ENCODE data around the gene SPATA3. TPM values are rescaled to one million over a fixed set of nuclear protein-coding genes. Genes with fewer than 3 reads are reported as not detected.

SPATA3 gene
- total RNA-seq, 4 donors from 2014 or later = not detected

DNA sequence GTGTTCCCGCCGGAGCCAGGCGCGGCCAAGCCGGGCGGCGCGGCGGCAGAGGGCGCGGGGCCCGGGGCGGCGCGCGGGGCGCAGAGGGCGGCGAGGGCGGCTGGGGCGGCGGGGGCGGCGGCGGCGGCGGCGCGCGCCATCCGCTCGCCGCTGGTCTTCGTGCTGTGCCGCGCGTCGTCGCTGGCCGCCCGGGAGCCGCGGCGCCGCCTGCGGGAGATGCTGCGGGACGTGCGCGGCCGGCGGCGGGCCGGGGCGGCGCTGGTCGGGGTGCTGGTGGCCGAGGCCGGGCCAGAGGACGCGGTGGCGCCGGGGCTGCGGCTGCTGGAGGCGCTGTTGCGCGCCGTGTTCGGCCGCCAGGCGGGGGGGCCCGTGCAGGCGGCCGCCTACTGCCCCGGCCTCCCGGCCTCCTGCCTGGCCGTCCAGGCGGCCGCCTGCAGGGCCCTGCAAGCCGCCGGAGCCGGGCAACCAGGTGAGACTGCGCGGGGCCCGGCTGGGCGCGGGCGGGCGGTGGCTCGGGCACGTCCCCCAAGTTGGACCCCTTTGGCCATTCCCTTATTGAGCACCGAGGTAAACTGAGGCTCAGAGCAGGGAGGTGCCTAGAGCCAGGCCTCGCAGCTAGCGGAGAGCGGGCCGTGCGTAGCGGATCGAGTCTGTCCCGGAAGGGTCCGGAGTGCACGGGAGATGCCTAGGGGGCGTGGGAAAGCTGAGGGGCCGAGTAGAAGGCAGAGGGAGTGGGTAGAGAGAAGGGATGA, 42.0 kb downstream of the SPATA3 start:
- no peak for TF ChIP-seq POLR2A (IDR thresholded peaks at IDR 0.05)
- TF ChIP-seq, protein P1, sequence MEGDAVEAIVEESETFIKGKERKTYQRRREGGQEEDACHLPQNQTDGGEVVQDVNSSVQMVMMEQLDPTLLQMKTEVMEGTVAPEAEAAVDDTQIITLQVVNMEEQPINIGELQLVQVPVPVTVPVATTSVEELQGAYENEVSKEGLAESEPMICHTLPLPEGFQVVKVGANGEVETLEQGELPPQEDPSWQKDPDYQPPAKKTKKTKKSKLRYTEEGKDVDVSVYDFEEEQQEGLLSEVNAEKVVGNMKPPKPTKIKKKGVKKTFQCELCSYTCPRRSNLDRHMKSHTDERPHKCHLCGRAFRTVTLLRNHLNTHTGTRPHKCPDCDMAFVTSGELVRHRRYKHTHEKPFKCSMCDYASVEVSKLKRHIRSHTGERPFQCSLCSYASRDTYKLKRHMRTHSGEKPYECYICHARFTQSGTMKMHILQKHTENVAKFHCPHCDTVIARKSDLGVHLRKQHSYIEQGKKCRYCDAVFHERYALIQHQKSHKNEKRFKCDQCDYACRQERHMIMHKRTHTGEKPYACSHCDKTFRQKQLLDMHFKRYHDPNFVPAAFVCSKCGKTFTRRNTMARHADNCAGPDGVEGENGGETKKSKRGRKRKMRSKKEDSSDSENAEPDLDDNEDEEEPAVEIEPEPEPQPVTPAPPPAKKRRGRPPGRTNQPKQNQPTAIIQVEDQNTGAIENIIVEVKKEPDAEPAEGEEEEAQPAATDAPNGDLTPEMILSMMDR (IDR thresholded peaks at IDR 0.05 in 4 of 5, conservative IDR thresholded peaks at IDR 0.05 in 1 of 5) = no peak
- H3K36me3 ChIP-seq = no peaks in the 10 kb centered on the region
- in situ Hi-C loops (cut with MboI; ENCODE audit: low sequenced_read_pairs in 4 of 4) = no loop called here
- intact Hi-C loops (cut with DNase I; ENCODE audit: low total_unique reads) = no loop called here
- no peak overlapping the region for H3K27ac ChIP-seq
- peaks cover 25 to 48% (median 26%) of the 10 kb centered on the region in 3 donors for H3K27me3 ChIP-seq
- no peak for ATAC-seq
- H3K9me3 ChIP-seq = no peaks in the 10 kb centered on the region
- no peaks in the 10 kb centered on the region for H3K4me1 ChIP-seq
- H3K4me3 ChIP-seq = no peak overlapping the region
- DNase-seq = no peak

DNA sequence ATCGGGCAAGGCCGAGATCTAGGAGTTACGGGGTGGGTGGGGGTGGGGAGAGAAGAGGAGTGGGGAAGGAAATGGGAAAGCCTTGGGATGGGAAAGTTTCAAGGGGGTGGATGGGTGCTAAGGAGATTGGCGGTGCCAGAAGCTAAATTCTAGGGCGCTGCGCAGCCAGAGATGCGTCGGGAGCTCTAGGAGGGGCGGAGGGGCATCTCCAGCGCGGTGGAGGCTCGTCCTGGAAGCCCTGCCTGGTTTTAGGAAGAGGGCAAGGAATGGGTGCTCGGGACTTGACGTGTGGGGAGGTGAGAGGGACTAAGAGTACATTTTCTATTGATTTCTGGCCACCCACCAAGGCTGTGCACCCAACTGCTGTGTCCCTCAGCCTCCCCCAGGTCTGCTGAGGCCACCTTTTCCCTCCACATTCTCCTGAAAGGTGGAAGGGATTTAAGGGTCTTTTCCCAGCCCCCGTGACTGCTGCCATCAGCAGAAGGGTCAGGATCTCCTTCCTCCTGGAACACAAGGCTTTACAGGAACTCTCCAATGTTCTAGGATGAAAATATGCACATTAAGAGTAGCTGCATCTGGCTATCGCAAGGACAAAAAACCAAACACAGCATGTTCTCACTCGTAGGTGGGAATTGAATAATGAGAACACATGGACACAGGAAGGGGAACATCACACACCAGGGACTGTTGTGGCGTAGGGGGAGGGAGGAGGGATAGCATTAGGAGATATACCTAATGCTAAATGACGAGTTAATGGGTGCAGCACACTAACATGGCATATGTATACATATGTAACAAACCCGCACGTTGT, 42.8 kb downstream of the SPATA3 start:
- H3K4me3 ChIP-seq = no peak overlapping the region
- H3K4me1 ChIP-seq = no peaks in the 10 kb centered on the region
- ATAC-seq (no peak), DNase-seq (no peak)
- H3K27ac ChIP-seq = no peak overlapping the region
- no peaks in the 10 kb centered on the region for H3K36me3 ChIP-seq
- in situ Hi-C loops (cut with MboI; ENCODE audit: low sequenced_read_pairs in 4 of 4) (no loop called here), intact Hi-C loops (cut with DNase I; ENCODE audit: low total_unique reads) (no loop called here)
- H3K9me3 ChIP-seq = no peaks in the 10 kb centered on the region
- no peak for TF ChIP-seq POLR2A (IDR thresholded peaks at IDR 0.05)
- TF ChIP-seq, protein P1 (IDR thresholded peaks at IDR 0.05 in 4 of 5, conservative IDR thresholded peaks at IDR 0.05 in 1 of 5) = no peak
- peaks cover 25 to 48% (median 26%) of the 10 kb centered on the region in 3 donors for H3K27me3 ChIP-seq

DNA sequence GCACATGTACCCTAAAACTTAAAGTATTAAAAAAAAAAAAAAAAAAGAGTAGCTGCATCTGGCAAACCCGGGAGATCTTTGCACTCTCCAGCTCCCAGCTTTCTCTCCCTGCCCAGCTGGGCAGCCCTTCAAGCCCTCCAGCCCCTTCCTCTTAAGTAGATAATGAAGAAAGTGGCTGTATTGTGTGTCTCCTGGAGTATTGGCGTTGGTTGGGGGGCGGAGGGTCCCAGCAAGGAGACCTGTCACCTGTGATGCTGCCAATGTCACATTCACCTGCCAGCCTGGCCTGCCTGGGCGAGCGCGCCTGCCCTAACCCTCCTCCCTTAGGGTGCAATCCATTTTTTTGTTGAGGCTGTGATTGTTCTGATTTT, 43.4 kb downstream of the SPATA3 start:
- DNase-seq = no peak
- TF ChIP-seq, protein P1 (IDR thresholded peaks at IDR 0.05 in 4 of 5, conservative IDR thresholded peaks at IDR 0.05 in 1 of 5) = no peak
- TF ChIP-seq POLR2A (IDR thresholded peaks at IDR 0.05) = no peak
- no peak for ATAC-seq
- Histone ChIP-seq H3K4me3 (no peak overlapping the region), H3K27me3 (peaks cover 25 to 48% (median 26%) of the 10 kb centered on the region in 3 donors), H3K36me3 (no peaks in the 10 kb centered on the region), H3K9me3 (no peaks in the 10 kb centered on the region), H3K27ac (no peak overlapping the region), H3K4me1 (no peaks in the 10 kb centered on the region)
- intact Hi-C loops (cut with DNase I; ENCODE audit: low total_unique reads) (no loop called here), in situ Hi-C loops (cut with MboI; ENCODE audit: low sequenced_read_pairs in 4 of 4) (no loop called here)

DNA sequence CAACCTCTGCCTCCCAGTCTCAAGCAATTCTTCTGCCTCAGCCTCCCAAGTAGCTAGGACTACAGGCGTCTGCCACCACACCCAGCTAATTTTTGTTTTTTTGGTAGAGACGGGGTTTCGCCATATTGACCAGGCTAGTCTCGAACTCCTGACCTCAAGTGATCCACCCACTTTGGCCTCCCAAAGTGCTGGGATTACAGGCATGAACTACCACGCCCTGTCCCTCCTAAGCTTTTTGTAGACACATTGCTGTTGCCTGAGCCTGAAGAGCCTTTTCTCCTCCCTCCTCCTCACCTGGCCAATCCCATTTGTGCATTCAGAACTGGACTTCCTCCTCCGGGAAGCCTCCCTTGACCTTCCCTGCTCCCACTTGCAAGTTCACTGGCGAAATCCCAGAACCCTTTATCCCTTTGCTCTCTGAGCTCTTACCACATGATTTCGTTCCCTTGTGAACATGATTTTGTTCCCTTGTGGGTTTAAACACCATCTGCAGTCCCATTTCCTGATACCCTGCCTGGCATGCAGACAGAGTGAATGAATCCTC, 44.0 kb downstream of the SPATA3 start:
- H3K9me3 ChIP-seq = no peaks in the 10 kb centered on the region
- no peak overlapping the region for H3K27ac ChIP-seq
- H3K4me3 ChIP-seq = no peak overlapping the region
- intact Hi-C loops (cut with DNase I; ENCODE audit: low total_unique reads) (no loop called here), in situ Hi-C loops (cut with MboI; ENCODE audit: low sequenced_read_pairs in 4 of 4) (no loop called here)
- no peak for DNase-seq
- TF ChIP-seq, protein P1 (IDR thresholded peaks at IDR 0.05 in 4 of 5, conservative IDR thresholded peaks at IDR 0.05 in 1 of 5) = no peak
- TF ChIP-seq POLR2A (IDR thresholded peaks at IDR 0.05) = no peak
- H3K36me3 ChIP-seq = no peaks in the 10 kb centered on the region
- ATAC-seq = no peak
- no peaks in the 10 kb centered on the region for H3K4me1 ChIP-seq
- H3K27me3 ChIP-seq = peaks cover 25 to 48% (median 26%) of the 10 kb centered on the region in 3 donors

Data from gastrocnemius medialis (tissue), 4 donors.